GM21528 (cell line): ENCODE data around the gene ARHGAP22.

Experiments
- ATAC-seq: cut with Tn5 transposase; IDR thresholded peaks from one replicate; pipeline ENCODE4 v1.9.1; 2021; ENCODE audit warnings: mild to moderate bottlenecking, moderate library complexity; ENCODE audit not compliant: unreplicated experiment, low FRiP score

Gene ARHGAP22

DNA sequence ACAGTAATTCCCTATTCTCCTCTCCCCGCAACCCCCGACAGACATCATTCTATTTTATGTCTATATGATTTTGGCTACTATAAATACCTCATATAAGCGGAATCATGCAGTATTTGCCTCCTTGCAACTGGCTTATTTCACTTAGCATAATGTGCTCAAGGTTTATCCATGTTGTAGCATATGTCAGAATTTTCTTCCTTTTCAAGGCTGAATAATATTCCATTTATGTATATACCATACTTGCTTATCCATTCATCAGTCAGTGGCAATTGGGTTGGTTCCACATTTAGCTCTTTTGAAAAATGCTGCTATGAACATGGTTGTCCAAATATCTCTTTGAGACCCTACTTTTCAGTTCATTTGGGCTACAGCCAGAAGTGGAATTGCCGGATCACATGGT, 191.9 kb downstream of the ARHGAP22 start:
- ATAC-seq = no peak

DNA sequence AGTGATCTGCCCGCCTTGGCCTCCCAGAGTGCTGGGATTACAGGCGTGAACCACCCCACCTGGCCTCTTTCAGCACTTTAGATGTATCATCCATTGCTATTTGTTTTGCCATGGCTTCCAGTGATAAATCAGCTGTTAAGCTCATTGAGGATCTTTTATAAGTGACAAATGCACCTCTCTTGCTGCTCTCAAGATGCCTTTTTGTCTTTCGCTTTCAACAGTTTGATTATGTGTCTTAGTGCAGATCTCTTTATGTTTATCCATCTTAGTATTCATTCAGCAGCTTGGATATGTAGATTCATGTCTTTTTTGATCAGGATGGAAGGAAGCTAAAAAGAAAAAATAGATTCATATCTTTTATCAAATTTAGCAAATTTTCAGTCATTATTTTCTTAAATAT, 192.8 kb downstream of the ARHGAP22 start:
- no peak for ATAC-seq

DNA sequence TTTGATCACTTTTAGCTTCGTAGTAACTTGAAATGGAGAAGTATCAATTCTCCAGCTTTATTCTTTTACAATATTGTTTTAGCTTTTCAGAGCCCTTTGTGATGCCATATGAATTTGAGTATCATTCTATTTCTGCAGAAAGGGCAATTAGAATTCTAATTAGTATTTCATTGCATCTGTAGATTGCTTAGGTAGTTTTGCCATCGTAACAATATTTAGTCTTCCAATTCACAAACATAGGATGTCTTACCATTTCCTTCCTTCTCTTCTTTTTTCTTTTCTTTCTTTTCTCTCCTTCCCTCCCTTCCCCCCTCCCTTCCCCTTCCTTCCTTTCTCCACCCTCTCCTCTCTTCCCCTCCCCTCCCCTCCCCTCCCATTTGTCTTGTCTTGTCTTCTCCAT, 193.4 kb downstream of the ARHGAP22 start:
- ATAC-seq = no peak

DNA sequence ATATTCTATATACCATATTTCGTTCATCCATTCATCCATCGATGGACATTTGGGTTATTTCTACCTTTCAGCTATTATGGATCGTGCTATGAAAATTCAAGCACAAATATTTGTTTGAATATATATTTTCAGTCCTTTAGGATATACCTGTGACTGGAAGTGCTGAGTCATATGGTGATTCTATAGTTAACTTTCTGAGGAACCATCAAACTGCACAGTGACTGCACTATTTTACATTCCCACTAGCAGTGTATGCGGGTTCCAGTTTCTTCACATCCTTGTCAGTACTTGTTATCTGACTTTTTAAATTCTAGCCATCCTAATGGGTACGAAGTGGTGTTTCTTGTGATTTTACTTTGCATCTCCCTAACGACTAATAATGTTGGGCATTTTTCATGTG, 194.4 kb downstream of the ARHGAP22 start:
- no peak for ATAC-seq

DNA sequence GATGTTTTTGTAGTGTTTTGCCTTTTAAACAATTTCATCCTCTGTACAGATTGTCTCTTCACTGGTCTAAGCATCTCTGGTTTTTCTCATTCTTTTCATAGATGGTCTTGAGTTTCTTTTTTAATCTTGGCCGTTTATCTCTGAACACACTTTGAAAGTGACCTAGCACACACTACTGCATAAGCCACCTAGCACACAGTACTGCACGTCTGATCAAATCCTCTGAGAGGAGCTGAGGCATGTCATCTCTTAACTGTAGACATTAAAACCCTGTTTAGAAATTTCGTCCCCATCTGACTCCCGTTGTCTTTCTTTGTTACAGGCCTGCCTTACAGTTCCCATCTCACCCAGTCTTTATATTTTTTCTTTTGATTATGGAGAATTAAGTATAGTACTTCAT, 198.2 kb downstream of the ARHGAP22 start:
- no peak for ATAC-seq

DNA sequence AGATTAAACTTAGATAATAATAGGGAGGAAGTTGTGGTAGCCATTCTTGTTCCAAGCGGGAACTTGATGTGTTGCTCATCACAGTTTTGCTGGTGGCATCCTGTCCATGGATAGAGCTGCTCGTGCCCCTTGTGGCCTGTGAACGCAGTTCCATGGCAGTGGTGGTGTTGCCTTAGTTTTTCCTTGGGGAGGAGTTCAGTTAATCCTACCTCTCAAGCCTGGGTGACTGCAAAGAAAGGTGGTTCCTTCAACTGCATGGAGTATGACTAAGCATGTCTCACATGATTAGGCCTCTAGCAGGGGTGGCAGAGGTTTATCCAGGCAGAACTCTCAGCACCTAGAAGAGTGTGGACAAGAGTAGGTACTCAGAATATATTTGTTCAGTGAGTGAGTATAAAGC, 198.7 kb downstream of the ARHGAP22 start:
- no peak for ATAC-seq

DNA sequence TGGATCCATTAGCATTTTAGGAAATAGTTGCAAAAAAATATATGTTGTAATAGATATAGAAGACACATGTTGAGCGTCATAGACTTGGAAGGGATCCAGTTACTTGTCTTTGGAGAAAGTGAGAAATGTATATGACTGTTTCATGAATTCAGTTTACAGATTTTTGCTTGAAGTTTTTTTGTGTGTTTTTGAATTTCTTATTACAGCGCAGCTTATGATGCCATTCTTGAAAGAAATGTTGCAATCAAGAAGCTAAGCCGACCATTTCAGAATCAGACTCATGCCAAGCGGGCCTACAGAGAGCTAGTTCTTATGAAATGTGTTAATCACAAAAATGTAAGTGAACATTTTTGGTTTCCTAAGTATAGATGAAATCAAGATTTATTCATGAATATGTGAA, 200.2 kb downstream of the ARHGAP22 start:
- ATAC-seq = no peak

DNA sequence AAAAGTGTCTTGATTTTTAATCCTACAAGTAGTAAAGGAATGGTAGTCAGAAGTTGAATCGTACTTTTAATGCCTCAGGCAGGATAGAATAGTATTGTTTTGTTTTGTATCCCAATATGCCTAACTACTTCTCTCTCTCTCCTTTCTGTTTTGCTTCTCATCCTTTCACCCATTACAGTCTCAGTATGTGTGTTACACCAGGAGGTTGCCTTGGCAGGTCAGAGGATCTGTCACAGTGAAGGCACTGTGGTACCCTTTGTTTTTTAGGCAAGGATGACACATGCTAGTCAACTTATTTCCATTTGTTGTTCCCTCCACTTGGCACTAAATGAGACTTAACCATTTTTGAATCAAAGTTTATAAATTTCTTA, 204.0 kb downstream of the ARHGAP22 start:
- ATAC-seq = no peak

DNA sequence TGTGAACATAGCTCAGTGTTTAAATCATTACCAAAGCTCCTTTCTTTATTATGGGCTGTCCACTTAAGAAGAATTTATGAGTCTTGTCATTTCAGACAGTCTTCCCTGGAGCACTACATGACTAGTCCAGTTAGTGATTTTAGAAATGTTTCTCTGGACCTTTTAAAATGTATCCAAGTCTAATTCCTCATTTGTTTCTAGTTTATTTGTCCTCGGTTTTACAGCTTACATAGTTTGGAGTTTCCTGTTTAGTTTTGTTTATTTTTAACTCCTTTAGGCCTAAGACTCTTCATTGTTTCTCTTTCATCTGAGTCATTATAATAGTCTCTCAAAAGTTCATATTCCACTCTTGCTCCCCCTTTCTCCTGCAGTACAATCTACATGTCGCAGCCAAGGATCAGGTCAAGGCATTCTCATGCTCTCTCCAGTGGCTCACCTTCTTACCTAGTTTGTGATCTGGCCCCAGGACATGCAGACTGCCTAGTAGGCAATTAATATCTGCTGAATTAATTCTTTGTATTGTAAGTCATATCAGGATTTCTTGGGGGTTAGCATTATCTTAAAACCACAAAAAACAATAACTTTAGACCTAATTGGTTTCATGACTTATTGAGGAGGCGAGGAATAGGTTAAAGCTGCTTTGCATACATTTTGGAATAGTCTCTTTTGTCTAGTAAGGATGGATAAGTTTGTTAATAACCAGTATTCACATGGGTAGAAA, 204.6 kb downstream of the ARHGAP22 start:
- ATAC-seq = no peak

DNA sequence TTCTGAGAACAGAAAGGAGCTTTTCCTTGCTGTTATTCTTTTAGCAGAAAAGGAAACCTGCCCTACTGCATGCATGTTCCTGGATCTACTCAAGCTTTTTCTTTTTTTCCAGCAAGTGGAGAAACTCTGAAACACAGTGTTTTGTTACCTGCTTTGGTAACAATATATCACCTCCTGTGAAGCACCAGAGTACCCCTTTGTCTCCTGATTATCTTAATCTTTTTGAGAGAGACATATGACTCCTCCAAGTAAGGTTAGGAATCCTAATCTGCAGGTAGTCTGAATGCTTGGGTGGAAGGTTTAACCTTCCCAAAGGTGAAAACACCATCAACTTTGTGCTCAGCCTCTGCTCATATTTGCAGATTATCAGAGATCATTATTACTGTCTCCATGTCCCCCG, 205.3 kb downstream of the ARHGAP22 start:
- ATAC-seq = no peak

DNA sequence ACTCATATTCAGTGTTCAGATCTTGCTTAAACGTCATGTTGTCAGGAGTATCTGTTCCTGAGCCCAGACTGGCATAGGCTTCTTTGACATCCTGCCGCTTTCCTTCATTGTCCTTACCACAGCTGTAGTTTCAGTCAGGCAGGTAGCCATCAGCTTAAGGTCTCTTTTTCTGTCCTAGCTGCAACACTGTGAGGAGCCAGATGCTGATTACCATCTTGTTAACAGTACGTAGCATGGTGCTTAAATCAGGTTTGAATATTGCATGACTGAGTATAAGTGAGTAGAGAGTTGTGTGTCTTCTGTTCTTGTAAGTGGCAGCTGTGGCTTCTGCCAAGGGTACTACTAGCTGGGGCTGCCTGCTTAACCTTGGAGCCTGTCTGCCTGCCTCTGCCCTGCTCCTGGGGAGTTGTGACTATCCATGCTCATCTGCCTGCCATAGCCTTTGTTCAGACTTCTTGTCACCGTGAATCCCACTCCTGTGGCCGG, 205.8 kb downstream of the ARHGAP22 start:
- no peak for ATAC-seq

DNA sequence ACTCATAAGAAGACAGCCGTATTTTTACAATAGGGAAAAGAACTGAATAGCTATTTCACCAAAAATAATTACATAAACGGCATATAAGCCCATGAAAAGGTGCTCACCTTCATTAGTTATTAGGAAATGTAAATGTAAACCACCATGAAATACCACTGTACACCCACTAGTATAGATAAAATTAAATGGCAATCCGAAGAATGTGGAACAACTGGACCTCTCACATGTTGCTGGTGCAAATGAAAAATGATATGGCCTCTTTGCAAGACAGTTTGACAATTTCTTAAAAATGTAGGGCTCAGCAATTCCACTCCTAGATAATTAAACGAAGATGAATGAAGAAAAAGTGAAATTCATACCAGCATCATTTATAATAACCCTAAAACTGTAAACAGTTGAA, 206.6 kb downstream of the ARHGAP22 start:
- ATAC-seq = no peak
